HG03565 (cell line): ENCODE measurements around the gene REPS1.
"Not testable (repeated sequence)": the region's sequence is repeated elsewhere in the genome, so short reads cannot be mapped to it uniquely, and the experiment has no call there.

Source experiments
- ATAC-seq: cut with Tn5 transposase; IDR thresholded peaks from one replicate; pipeline ENCODE4 v1.9.1; 2021; ENCODE audit warnings: mild to moderate bottlenecking, moderate library complexity; ENCODE audit not compliant: unreplicated experiment

Gene REPS1

DNA sequence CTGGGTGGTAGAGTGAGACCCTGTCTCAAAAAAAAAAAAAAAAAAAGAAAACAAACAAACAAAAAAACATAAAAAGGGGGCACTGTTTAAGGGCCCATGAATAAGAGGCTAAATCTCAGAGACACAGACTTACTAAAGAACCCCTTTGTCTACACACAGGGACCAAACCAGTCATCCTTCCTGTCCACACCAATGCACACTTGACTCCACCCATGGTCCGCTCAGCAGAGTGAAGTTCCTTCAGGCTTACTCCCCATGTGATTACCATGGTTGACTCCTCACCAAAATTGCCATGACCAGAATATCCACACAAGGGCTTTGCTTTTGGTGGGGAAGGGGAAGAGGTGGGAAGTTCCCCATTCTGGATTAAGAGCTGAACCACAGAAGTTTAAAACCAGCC, 19.4 kb upstream of the REPS1 start:
- ATAC-seq = no peak

DNA sequence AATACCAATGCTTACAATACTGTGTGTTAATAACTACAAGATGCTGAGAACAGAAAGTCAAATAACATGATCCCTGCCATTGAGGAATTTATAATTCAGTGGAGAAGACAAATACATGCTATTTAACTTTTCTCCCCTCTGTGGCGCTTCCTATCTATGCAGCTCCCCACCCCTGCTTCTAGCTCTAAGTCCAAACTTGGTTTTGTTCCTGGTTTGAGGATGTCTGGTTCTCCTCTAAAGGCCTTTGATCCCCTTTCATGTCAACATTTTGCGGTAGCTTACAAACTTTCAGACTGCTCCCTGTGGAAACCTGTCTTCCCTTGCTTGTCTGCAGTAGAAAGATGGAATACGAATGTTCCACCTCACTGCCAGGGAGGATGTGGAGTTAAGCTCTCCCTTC, 18.4 kb upstream of the REPS1 start:
- ATAC-seq = no peak

DNA sequence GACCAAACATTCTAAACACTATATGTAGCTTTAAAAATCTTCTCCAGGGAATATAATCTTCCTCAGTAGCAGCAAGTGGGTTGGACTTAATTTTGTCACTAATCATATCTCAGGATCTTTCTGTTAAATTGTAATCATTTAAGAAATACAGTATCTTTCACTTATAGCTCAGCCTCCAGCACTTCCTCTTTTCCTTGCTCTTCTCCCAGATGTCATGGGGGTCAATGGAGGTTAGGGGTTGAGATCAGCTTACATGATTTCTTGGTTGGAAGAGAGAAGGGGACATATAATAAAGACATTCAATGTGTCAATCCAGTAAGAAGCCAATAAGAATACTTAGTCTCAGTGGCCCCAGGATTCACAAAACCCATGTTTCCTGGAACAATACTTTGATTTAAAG, 15.7 kb upstream of the REPS1 start:
- ATAC-seq = no peak

DNA sequence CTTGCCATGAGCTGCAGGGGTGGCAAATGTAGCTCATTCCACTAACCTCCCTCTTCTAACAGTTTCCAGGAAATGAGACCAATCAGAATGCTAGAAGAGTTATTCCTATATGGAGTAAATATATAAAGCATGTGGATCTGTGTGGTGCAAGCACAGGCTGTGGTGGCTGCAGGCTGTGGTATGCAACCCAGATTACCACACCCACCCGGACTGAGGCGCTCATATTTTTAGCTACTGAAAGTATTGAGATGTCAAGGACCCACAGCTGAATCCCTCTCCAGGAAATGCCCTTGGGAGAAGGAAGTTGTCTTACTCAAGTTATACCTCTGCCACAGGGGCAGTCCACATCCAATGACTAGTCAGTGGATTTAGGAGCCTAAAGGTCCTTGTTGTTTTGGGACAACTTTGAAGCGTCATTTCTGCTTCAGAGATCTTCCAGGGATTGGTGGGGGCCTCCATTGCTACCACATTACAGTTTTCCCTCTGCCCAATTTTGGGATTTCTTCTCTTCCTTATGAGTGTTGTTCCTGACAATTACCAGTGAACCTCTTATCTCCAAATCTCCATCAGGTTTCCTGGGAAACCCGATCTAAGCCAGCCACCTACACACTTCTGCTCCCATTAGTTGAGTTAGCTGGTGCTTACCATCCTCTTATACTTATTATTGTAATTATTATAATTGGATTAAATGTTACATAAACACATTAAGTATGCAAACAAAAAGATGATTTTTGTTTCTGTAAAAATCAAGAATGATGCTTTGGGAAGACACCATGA, 12.1 kb upstream of the REPS1 start:
- no peak for ATAC-seq

DNA sequence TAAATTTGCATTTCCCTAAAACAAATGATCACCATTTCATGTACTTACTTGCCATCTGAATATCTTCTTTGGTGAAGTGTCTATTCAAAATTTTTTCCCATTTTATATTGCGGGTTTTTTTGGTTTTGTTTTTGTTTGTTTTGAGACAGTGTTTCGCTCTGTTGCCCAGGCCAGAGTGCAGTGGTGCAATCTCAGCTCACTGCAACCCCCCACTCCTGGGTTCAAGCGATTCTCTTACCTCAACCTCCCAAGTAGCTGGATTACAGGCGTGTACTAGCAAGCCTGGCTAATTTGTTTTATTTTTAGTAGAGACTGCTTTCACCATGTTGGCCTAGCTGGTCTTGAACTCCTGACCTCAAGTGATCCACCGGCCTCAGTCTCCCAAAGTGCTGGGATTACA, 9.1 kb upstream of the REPS1 start:
- ATAC-seq = no peak

DNA sequence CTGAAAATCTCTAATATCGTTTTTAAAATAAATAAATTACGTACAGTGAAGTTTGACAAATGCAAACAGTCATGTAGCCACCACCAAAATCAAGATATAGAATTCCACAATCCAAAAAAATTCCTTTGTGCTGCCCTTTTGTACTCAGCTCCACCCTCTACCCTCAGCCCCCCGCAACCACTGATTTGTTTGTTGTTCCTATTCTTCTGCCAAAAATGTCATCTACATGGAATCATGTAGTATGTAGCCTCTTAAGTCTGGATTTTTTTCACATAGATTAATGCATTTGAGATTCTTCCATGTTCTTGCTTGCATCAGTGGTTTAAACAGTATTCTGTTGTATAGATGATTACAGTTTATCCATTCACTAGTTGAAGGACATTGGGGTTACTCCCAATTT, 8.5 kb upstream of the REPS1 start:
- no peak for ATAC-seq

DNA sequence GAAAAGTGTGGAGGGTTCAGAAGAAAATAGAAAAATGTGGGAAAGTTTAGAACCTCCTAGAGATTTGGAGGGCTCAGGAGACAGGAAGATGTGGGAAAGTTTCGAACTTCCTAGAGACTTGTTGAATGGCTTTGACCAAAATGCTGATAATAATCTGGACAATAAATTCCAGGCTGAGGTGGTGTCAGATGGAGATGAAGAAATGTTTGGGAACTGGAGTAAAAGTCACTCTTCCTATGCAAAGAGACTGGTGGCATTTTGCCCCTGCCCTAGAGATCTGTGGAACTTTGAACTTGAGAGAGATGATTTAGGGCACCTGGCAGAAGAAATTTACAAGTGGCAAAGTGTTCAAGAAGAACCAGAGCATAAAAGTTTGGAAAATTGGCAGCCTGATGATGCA, 5.4 kb upstream of the REPS1 start:
- ATAC-seq = not testable (repeated sequence)

DNA sequence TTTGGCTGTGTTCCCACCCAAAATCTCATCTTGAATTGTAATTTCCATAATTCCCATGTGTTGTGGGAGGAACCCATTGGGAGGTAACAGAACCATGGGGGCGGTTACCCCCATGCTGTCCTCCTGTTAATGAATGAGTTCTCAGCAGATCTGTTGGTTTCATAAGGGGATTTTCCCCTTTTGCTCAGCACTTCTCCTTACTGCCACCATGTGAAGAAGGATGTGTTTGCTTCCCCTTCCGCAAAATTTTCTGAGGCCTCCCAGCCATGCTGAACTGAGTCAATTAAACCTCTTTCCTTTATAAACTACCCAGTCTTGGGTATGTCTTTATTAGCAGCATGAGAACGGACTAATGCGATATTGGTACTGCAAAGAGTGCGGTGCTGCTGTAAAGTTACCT, 4.9 kb upstream of the REPS1 start:
- ATAC-seq = not testable (repeated sequence)

DNA sequence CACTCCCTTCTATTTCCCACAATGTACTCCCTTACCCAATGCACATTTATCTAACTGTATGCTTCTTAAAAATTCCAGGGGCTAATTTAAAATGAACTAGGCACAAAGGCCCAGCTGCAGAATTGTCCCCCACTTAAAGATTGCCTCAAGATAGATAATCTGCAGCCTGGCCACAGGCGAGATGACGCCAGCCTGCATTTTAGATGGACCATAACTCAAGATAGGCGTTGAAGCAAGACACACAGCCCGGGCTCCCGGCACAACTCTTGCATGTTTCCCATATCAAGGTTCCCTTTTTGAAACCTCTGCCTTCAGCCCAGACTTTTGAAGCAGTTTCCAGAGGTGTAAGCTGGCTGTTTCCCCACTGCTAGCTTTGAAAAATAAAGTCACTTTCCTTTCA, 3.2 kb upstream of the REPS1 start:
- no peak for ATAC-seq

DNA sequence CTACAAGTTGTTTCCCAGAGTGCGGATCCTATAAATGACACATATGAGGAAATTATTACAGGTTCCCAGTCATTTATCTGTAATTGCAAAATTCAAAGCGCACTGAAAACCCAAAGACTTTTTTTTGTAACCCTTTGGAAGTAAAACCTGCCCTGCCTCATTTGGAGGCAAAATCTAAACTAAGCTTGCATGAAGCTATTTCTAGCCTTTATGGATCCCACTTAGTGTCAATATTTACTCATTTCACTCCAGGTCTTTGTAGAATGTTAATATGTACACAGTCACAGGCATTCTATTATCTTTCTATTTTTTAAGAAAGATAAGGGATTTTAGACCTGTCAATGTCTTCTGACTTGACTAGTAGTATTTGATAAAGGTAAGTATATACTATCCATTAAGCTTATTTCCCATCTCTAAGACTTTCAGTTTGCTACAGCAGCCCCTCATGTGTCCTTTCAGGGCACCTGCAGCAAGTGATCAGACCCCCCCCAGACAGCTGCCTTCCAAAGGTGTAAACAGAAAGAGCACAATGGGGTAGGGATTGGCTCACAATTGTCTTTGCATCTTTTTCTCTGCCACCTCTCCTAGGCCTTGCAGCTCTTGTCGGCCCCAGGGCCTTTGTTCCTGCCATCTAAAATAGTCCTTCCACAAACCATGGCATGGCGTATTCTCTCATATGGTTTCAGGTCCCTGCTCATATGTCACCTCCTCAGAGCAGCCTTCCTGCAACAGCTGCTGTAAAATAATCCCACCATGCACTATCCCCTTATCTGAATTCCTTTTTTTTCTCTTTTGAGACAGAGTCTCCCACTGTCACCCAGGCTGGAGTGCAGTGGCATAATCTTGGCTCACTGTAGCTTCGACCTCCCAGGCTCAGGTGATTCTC, 1.3 kb upstream of the REPS1 start:
- no peak for ATAC-seq

DNA sequence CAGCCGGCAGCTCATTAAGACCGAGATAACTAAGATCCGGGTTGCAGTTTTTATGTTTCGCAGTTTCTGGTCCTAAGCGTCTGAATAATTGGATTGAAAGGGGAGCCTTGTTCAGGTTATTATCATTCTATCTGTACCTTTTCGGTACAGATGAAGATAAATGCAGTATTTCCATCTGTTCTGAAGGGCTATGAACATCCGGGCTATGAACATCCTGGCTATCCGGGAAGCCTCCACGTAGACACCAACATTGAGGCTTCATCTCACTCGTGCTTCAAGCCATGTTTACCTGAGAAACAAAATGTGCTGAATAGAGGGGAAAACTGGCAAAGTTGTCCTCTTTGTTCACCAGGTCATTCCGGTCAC, 399 bp upstream of the REPS1 start:
- ATAC-seq = peak; percentile 6

DNA sequence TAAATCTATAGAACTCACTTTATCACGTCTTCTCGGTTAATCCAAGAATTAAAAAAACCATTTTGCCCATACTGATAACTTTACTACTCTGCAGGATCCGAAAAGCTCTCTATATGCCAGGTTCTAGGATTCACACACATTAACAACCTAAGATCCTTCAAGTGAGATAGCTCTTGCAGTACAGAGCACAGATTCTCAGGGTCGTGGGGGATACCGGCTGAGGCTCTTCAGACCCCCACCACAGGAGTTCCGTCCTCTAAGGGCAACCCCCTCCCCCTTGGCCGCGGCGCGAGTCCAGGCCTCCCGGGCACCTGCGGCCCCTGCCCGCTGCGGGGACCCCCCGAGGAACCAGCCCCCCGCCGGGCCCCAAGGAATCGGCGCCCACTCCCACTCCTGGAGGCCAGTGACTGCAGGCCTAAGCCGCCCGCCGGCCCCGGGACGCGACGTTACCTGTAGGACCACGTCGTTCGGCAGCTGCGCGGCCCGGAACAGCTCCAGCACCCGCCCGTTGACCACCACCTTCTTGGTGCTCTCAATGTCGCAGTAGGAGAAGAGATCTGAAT, 892 bp downstream of the REPS1 start:
- ATAC-seq = no peak

DNA sequence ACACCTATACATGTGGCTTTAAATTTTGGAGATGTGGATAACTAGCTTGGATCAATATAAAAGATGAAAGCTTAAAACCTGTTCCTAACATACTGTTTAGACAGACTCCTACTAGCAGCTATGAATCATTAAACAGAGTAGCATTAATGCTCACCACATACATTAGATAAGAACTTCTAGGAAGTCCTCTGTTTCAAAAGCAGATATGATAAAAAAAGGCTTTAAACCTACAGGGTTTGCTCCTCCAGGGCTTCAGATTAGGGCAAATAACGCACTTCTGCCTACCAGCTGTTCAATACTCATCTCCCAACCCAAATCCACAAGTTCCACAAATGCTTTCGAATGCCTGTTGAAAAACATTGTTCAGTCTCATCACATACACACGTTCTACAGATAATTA, 1.5 kb downstream of the REPS1 start:
- ATAC-seq = no peak

DNA sequence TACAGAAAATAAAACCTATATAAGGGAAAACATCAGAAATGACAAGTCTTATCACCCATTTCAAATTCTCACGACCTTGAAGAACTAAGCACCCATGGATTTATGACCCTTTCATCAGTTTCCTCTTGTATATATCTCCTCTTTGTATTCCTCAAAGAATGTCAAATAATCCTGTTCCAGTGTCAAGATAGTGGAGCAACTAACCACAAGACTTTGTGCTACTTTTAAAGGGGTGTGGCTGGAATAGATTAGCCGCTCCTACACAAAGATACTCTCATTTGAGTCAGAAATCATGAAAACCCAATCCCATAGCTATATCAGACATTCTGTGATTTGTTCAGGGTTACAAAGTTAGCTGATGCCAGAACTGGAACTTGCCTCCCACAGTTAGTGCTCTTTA, 6.6 kb downstream of the REPS1 start:
- ATAC-seq = no peak

DNA sequence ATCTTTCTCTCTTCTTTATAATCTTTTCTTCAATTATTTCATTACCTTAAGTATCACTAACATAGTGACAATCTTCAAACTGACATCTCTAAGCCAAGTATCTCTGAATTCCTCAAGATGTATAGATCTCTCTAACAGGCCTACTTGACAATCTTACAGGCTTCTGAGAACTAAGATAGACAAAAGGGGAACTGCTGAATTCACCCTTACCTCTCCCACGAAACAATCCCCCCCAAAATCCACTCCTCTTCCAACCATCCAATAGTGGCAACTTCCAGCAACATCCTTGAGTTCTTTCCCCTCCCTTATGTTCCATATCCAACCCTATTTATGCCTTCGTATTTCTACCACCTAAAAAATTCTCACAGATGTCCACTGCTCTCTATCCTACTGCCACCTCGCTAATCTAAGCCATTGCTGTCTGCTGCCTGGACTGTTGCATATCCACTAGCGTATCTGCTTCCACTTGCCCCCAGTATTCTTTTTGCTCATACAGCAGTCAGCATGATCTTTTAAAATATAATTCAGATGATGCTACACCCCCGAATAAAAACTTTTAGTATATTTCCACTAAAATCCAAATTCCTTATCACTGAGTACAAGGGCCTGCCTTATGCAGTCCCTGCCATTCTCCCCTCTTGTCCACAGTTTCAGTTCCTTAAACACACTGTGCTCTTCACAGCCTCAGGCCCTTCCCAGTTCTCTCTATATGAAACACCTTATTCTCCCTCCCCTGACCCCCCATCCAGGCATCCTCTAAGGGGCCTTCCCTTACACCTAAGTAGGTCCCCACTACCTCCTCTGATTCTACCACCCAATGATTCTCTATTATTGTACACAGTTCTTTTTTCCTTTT, 8.0 kb downstream of the REPS1 start:
- peak; percentile 57 for ATAC-seq

DNA sequence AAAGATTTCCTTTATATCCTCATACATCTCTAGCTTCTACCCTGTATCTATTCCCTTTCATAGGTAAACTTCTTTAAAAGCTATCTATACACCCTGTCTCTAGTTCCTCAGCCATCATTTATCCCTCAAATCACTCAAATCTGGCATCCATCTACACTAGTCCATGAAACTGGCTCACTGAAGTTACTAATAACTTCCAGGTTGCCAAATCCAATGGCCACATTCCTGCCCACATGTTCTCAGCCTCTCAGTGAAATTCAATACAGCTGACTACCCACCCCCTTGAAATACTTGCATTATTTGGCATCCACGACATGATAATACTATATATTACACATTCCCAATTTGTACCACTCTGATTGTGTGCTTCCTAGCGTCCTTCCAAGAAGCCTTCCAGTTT, 8.7 kb downstream of the REPS1 start:
- ATAC-seq = no peak

DNA sequence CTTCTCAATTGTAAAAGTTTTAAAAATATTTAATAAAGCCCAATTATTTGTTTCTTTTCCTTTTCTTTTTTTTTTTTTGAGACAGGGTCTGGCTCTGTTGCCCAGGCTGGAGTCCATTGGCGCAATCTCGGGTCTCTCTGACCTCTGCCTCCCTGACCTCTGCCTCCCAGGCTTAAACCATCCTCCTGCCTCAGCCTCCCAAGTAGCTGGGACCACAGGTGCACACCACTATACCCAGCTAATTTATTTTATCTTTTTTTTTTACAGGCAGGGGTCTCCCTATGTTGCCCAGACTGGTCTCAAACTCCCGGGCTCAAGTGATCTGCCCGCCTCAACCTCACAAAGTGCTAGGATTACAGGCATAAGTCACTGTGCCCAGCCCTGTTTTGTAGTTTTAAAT, 9.8 kb downstream of the REPS1 start:
- no peak for ATAC-seq

DNA sequence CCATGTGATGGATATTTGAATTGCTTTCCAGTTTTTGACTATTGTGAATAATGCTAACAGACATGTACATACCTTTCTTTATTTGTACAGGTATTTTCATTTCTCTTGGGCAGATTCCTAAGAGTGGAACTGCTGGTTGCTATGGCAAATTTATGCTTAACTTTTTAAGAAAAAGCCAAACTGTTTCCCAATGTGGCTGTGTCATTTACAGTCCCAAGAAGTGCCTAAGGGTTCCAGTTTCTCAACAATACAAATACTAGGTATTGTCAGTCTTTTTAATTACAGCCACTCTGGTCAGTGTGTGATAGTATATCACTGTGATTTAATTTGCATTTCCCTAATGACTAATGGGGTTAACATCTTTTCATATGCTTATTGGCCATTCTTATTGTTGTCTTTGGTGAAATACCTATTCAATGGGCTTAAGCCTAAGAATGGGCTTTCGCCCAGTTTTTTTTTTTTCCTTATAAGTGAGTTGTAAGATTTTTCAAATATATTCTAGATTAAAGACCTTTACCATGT, 10.3 kb downstream of the REPS1 start:
- no peak for ATAC-seq

DNA sequence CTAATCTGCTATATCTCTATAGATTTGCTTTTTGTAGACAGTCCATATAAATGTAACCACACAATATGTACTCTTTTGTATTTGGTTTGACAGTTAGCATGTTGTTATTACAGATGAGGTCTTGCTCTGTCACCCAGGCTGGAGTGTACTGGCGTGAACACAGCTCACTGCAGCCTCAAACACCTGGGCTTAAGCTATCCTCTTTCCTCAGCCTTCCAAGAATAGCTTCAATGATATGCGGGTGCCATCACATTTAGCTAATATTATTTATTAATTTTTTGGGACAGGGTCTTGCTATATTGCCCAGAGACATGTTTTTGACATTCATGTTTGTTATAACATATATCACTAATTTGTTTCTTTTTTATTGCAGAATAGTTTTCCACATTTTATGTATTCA, 10.8 kb downstream of the REPS1 start:
- no peak for ATAC-seq

DNA sequence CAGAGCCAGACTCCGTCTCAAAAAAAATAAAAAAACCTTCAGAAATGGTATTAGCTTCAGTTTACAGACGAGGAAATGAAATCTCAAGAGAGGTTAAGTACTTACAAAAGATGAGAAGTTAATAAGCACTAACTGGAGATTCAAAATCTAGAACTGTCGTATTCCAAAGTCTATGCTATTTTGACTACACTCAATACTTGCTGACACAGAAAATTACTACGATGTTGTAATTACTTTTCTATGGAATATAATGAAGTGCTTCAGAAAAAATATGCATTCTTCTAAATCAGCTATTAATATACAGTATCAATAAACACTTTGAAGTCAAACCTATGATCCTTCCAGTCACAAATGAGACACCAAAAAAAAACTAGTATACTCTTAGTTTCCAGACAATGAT, 12.2 kb downstream of the REPS1 start:
- no peak for ATAC-seq
